Measurements from ENCODE around the gene DCAF11. TPM values are rescaled to one million over a fixed set of nuclear protein-coding genes. Genes with fewer than 3 reads are reported as not detected.

Gene DCAF11
- total and polyA plus RNA-seq, 2 of the 13 experiments (the other 11 are each of a cell fraction or from before 2014, with no cell fraction given), result 150 to 257 TPM

DNA sequence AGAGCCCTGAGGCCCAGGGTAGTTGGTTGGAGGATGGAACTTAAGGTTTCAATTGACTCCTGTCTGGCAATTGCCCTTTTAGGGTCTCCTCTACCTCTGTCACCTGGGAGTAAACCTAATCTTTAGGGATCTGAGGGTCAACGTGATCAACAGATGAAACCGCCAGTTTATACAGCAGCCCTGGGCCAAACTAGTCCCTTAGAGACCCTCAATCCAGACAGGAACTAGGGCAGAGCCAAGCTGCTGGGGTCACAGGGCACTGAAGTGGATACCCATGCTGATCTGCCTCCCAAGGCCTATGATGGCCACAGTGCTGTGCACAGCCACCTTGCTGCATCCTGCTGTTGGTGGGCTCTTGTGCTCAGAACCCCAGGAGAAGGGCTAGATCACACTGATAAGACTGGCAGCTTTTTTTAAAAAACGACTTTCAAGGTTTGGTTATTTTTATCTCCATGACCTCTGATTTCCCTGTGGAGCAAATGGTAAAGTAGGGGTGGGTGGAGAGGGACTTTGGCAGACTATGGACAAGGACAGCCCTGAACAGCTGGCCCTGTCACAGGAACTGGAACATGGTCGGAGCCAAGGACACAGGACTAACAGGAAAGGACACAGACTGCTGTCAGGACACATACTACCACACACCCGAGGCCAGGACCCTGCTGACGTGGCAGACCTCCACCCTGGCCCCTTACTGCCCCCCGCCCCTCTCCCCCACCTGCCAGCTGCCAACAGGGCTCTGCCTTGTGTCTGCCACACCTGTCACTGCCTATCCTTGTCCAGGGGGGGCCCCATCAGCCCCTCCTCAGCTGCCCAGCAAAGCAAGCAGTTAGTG, 16.4 kb downstream of the DCAF11 start (continued):
- TF ChIP-seq, protein P1, sequence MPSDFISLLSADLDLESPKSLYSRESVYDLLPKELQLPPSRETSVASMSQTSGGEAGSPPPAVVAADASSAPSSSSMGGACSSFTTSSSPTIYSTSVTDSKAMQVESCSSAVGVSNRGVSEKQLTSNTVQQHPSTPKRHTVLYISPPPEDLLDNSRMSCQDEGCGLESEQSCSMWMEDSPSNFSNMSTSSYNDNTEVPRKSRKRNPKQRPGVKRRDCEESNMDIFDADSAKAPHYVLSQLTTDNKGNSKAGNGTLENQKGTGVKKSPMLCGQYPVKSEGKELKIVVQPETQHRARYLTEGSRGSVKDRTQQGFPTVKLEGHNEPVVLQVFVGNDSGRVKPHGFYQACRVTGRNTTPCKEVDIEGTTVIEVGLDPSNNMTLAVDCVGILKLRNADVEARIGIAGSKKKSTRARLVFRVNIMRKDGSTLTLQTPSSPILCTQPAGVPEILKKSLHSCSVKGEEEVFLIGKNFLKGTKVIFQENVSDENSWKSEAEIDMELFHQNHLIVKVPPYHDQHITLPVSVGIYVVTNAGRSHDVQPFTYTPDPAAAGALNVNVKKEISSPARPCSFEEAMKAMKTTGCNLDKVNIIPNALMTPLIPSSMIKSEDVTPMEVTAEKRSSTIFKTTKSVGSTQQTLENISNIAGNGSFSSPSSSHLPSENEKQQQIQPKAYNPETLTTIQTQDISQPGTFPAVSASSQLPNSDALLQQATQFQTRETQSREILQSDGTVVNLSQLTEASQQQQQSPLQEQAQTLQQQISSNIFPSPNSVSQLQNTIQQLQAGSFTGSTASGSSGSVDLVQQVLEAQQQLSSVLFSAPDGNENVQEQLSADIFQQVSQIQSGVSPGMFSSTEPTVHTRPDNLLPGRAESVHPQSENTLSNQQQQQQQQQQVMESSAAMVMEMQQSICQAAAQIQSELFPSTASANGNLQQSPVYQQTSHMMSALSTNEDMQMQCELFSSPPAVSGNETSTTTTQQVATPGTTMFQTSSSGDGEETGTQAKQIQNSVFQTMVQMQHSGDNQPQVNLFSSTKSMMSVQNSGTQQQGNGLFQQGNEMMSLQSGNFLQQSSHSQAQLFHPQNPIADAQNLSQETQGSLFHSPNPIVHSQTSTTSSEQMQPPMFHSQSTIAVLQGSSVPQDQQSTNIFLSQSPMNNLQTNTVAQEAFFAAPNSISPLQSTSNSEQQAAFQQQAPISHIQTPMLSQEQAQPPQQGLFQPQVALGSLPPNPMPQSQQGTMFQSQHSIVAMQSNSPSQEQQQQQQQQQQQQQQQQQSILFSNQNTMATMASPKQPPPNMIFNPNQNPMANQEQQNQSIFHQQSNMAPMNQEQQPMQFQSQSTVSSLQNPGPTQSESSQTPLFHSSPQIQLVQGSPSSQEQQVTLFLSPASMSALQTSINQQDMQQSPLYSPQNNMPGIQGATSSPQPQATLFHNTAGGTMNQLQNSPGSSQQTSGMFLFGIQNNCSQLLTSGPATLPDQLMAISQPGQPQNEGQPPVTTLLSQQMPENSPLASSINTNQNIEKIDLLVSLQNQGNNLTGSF (CRISPR knock-in tag; IDR thresholded peaks at IDR 0.05), result no peak
- TF ChIP-seq KIAA2018 (CRISPR knock-in tag; IDR thresholded peaks at IDR 0.05; ENCODE audit: borderline replicate concordance), result no peak
- TF ChIP-seq PLRG1 (conservative IDR thresholded peaks at IDR 0.05), result no peak
- no peak for TF ChIP-seq HNRNPK (IDR thresholded peaks at IDR 0.05; ENCODE audit: low read depth, low read length, poor library complexity, severe bottlenecking)
- TF ChIP-seq SOX5 (CRISPR knock-in tag; IDR thresholded peaks at IDR 0.05; ENCODE audit: borderline replicate concordance), result peak; percentile 49; the same call in 1 of the 2 replicates
- no peak for TF ChIP-seq GLMP (CRISPR knock-in tag; IDR thresholded peaks at IDR 0.05; ENCODE audit: borderline replicate concordance)
- TF ChIP-seq ZNF274 (CRISPR knock-in tag; IDR thresholded peaks at IDR 0.05), result peak; percentile 88
- TF ChIP-seq ZFP36 (IDR thresholded peaks at IDR 0.05; ENCODE audit: borderline replicate concordance, low read depth, low read length, partially characterized antibody), result no peak
- no peak for TF ChIP-seq CBX2 (IDR thresholded peaks at IDR 0.05; ENCODE audit: low read depth, low read length)
- peak; percentile 58; the same call in 1 of the 2 replicates for TF ChIP-seq CBX2 (CRISPR knock-in tag; IDR thresholded peaks at IDR 0.05; ENCODE audit: low read depth)
- no peak for TF ChIP-seq KDM6A (CRISPR knock-in tag; IDR thresholded peaks at IDR 0.05; ENCODE audit: low read depth)
